ENCODE results near the gene SMIM21.

The SMIM21 gene

DNA sequence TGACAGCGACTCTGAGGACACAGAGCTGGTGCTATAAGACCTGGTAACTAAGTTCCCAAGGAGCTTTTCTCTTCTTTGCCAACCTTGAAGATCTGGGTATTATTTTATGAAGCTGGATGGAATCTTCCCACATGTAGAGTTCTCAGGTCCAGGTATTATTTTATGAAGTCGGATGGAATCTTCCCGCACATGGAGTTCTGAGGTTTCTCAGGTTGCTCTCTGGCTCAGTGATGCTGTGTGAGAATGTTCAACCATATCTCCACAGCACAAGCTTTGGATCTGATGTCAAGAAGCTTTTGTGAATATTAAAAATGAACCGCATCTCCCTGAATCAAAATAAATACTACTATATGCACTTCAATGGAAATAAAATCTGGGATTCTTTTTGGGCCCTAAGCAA lies at the start of gene SMIM21:
Gene SMIM21 (minus strand): TSS at position 101 of the 400 bp plus-strand sequence. CDS start 140 bp downstream, outside the sequence.
- no peak for DNase-seq

DNA sequence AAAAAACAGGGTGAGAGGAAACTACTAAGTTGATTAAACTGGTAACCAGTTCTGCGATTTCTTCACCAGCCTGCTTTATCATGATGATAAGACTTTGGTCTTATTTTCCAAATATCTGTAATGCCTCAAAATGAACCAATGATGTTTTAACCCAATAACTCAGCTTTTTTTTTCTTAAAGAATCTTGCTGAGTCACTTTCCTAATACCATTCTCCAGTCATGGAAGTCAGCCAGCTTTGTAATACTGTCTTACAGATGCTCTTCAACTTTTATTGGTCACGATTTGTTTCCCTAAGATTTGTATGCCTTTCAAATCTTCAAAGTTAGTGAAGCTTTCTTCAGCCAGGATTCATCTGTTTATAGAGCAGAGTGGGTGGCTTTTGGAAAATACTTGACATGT lies 47.7 kb upstream of the SMIM21 start:
- no peak for DNase-seq

GRCh38 chr18:75474332-75474731 lies 46.8 kb upstream of the SMIM21 start:
- no peak for DNase-seq

DNA sequence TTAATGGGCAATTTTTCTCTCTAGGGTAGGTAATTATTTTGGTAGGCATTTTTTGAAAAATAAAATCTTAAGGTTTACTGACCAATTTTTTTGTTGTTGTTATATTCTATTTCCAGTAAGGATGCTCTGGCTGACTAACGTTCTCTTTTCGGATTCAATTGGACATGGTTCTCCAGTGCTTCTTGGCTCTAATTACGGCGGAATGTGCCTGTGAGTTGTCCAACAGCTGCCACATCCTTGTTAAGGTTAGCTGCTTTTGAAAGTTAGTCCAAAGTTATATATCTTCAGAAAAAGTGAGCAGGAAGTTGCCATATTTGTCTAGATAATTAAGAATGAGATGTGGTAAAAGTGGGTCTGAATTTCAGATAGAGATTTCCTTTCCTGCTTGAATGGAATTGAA lies 45.8 kb upstream of the SMIM21 start:
- DNase-seq = no peak

GRCh38 chr18:75472906-75473305 lies 45.4 kb upstream of the SMIM21 start:
- no peak for DNase-seq

GRCh38 chr18:75472396-75472795 lies 44.9 kb upstream of the SMIM21 start:
- no peak for DNase-seq

- no peak for DNase-seq
Observed at GRCh38 chr18:75471850-75472249, 44.3 kb upstream of the SMIM21 start.

DNA sequence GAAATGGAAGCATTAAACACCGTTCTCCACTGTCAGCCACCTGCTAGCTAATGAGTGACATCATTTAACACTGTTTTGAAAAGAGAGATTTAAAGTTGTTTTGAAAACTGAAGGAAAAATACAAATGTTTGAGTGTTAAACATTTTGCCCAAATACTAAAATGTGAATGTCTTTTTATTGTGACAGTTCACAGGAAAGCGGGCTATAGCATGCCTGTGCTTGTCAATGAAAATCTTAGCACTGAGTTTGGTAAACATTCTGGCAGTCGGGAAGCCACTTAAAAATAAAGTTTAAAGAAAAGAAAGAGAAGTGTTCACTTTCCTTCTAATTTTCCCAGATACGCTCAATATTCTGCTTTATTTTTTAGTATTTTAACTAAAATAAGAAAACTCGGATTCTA lies 40.3 kb upstream of the SMIM21 start:
- no peak for DNase-seq

- DNase-seq = no peak
Observed at GRCh38 chr18:75467281-75467795, 39.8 kb upstream of the SMIM21 start.

DNA sequence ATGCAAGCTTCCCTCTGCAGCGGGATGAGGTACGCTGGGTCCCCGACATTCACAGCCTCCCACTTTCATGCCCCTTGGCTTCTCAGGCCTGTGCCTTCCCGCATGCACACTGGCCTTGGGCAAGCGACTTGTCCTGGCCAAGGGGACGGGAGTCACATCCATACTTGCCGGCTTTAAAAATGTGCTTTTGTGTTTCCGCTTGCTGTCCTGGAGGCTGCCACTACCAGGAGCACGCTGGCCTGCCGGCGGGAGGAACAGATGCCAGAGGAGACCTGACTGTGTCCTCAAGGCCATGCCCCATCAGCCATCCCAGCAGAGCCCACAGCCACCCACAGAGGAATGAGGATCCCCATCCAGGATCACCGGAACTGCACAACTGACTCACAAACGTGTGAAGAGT lies 36.9 kb upstream of the SMIM21 start:
- no peak for DNase-seq

DNA sequence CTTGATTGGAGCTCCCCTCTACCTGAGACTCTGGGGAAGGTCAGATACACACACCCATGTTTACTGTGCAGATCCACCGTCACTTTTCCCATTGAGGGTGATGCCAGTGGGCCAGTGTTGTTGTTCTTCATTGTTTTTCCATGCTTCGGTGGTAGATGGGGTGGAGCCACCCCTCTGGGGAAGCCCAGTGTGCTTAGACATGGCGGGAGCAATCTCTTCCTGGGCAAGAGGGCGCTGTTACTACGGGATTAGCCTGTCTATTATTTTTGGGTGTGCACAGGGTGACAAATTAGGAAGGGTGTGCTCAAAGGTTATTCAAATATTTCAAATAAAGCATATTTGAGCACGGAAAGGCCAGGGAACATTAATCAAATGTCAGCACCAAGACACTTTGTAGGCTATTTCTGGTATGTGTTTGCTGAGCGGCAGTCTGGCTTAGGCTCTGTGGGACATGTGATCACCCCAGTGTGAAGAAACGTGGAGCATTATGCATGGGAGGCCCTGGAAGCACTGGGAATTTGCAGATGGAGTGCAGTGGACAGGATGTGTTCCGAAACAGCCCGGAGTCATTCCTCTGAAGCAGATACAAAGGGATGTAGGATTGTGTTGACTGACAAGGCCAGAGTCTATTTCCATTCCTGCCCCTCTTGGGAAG lies 34.8 kb upstream of the SMIM21 start:
- no peak for DNase-seq

DNA sequence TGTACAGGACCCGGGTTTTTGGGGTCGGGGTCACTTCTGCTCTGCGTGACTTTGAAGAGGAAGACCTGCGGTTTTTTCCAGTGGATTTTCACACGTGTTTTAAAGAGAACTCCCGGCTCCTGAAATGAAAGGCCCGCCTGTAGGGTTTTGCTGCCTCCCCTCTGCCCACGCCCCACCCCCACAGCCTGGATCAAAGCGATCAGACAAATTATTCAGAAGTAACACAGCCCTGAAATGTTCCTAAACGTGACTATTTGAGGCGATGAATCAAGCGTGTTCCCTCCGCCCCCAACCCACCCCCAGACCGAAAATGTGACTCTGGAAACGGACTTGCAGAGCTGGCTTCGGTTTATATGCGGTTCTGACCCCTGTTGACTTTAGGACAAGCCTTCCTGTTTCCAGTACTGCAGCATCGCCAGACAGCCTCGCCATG lies 28.7 kb upstream of the SMIM21 start:
- DNase-seq = no peak

DNA sequence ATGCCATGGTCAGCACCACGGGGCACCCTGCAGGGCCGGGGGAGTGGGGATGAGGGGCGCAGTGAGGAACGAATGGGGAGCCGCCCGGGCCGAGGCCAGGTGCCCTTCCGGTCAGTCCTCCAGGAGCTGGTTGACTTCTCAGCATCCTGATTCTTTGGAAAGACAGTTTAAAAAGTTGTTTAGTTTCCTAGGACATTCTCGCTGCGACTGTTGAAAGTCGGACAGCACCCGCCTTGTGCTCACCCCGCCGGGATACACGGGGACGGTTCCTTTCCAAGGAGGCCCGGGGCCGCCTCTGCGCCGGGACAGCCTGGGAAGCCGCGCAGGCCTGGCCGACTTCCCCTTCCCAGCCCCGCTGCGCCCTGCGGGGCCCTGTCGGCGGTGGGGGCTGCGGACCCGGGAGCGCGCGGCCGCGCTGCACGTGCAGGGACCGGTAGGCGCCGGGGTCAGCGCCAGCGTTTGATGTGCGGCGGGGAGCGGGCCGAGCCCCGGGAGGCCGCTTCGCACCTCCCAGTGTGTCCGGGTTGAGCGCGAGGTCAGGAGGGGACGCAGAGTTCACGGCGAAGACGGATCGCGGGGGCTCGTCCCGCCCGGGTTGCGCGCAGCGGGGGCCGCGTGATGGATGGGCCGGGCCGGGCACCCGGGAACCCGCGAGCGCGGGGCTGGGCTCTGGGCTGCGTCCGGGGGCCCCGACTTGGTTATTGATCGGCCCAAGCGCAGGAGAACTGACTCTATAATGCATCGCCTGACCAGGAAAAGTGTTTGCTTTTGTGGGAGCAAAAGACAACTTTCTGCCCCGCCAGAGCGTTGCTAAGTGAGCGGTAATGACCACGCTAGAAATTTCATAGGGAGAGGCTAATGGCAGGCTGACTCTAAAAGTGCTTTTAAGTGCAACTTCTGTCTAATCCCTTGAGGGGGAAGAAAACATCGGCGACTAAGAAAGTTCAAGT lies 28.0 kb upstream of the SMIM21 start:
- DNase-seq = no peak

GRCh38 chr18:75454022-75454795 lies 26.7 kb upstream of the SMIM21 start:
- no peak for DNase-seq

DNA sequence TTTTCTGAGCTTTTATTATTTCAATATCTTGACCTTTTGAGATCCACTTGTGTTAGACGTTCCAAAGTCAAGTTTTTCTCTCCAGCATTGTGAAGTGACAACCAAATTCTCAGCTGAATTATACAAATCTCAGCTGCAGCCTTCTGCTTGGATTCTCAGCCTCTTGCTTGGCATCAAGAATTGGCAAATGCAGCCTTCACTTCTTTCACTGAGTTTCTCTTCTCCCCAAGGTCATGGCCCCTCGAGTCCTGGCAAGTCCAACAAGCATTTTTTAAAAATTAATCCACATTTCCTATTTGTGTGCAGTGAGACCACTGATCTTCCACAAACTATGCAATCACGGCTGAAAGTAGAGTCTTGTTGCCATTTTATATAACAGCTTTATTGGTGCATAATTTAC lies 23.4 kb upstream of the SMIM21 start:
- DNase-seq = no peak

GRCh38 chr18:75441896-75442295 lies 14.4 kb upstream of the SMIM21 start:
- no peak for DNase-seq

- no peak for DNase-seq
Observed at GRCh38 chr18:75439348-75439747, 11.8 kb upstream of the SMIM21 start.

- DNase-seq = no peak
Observed at GRCh38 chr18:75438891-75439290, 11.4 kb upstream of the SMIM21 start.

- DNase-seq = no peak
Observed at GRCh38 chr18:75437979-75438378, 10.5 kb upstream of the SMIM21 start.

- no peak for DNase-seq
Observed at GRCh38 chr18:75433098-75433497, 5.6 kb upstream of the SMIM21 start.

DNA sequence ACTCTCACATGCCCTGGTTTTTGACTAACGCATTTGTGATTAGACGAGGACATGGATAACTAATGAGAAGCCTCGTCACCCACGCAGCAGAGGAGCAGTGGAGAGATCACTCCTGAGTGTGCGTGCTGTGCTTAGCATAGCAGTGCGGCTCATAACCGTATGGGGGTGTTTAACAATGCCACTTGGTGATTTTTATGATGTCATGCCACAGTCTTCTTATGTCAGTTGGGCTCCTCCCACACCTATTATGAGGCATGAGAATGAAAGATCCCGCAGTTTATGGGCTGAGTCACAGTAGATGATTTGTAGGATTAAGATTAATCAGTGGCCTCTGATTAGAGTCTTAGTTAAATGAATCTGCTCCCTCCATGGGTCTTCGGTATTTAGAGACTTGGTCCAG lies 2.5 kb upstream of the SMIM21 start:
- DNase-seq = no peak

GRCh38 chr18:75428490-75428889 lies 987 bp upstream of the SMIM21 start:
- no peak for DNase-seq

DNA sequence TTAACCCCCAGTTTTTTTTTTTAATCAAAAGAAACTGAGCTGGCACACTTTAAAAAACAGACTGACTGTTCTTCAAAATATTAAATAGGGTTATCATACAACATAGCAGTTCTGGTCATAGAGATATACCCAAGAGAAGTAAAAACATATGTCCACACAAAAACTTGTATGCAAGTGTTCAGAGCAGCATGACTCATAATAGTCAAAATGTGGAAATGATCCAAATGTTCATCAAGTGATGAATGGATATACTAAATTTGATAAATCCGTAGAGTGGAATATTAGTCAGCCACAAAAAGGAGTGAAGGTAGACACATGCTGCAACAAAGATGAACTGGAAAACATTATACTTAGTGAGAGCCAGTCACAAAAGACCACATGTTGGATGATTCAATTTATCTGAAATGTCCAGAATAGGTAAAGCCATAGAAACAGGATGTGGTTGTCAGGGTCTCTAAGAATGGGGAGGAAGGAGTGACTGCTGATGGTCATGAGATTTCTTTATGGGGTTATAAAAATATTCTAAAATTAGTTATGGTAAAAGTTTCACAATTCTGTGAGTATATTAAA lies 5.1 kb downstream of the SMIM21 start:
- DNase-seq = no peak
